ENCODE results near the gene PLEKHG4.
A peak's percentile ranks its signal among the peaks of the same experiment; 100 is the strongest.

The PLEKHG4 gene

DNA sequence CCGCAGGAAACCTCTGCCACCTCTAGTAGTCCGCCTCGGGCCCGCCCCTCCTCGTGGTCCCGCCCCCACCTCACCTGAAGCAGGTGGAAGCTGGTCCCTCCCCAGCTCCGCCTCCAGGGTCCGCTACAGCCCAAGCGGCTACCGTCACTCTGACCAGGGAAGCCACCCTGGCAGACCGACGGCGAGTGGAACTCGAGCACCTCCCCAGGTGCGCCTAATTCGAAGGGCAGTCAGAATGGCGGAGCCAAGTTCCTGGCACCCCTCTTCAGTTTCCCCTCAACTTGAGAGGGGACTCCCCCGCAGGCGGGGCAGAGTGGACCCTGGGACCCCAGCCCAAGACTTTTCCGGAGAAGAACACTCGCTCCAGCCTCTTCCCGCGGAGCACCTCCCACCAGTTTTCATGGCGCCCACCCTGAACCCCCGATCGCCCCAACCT, 32.6 kb upstream of the PLEKHG4 start:
- peak overlapping the region; percentile 60 to 65 for H3K9ac ChIP-seq (ENCODE audit: low read length in 2 of 2)
- H3K4me1 ChIP-seq (ENCODE audit: control insufficient read depth, insufficient read depth, low read length) = peaks cover 49% of the 10 kb centered on the region
- no peaks in the 10 kb centered on the region for H3K9me3 ChIP-seq (ENCODE audit: control insufficient read depth in 2 of 2, low read length in 2 of 2)
- no peaks in the 10 kb centered on the region for H3K36me3 ChIP-seq (ENCODE audit: control insufficient read depth in 2 of 2, insufficient read depth in 2 of 2, low read length in 2 of 2)
- H3K4me3 ChIP-seq (ENCODE audit: low read length in 2 of 2) = peak overlapping the region; percentile 86
- peak overlapping the region; percentile 37 for H3K27ac ChIP-seq (ENCODE audit: low read length)
- H3K27me3 ChIP-seq (ENCODE audit: control insufficient read depth in 1 of 2, insufficient read depth in 2 of 2, low read length in 2 of 2) = peaks cover 13 to 28% of the 10 kb centered on the region in 2 donors

GRCh38 chr16:67247192-67248072, 31.9 kb upstream of the PLEKHG4 start, which contains the start of gene FHOD1:
TSS of gene FHOD1 (minus strand) at chr16:67247481. CDS start at chr16:67247410, 71 bp downstream.
- Histone ChIP-seq H3K9ac (ENCODE audit: low read length in 2 of 2) (peak within 1 kb of the TSS; percentile 62 to 65), H3K4me3 (ENCODE audit: low read length in 2 of 2) (peak within 1 kb of the TSS; percentile 86), H3K9me3 (ENCODE audit: control insufficient read depth in 2 of 2, low read length in 2 of 2) (no peaks in the 10 kb centered on the region), H3K27ac (ENCODE audit: low read length) (peak within 1 kb of the TSS; percentile 55), H3K36me3 (ENCODE audit: control insufficient read depth in 2 of 2, insufficient read depth in 2 of 2, low read length in 2 of 2) (no peaks in the 10 kb centered on the region), H3K4me1 (ENCODE audit: control insufficient read depth, insufficient read depth, low read length) (peaks cover 49% of the 10 kb centered on the region), H3K27me3 (ENCODE audit: control insufficient read depth in 1 of 2, insufficient read depth in 2 of 2, low read length in 2 of 2) (peaks cover 15 to 30% of the 10 kb centered on the region in 2 donors)

DNA sequence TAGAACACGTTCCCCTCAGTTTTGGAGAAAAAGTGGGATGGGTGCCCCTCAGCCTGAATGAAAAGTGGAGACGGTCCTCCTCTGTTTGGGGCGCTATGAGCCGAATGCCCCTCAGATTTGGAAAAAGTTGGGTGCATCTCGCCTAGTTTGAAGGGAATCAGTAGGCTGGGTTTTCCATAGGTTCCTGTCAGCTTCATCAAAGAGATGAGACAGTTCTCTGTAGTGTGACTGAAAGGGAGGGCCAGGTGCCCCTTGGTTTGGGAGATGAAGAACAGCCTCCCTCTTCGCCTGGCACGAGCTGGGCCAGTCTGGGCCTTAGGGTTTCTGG, 31.3 kb upstream of the PLEKHG4 start:
- H3K4me3 ChIP-seq (ENCODE audit: low read length in 2 of 2) = peak overlapping the region; percentile 66 to 86
- peaks cover 49% of the 10 kb centered on the region for H3K4me1 ChIP-seq (ENCODE audit: control insufficient read depth, insufficient read depth, low read length)
- no peaks in the 10 kb centered on the region for H3K9me3 ChIP-seq (ENCODE audit: control insufficient read depth in 2 of 2, low read length in 2 of 2)
- H3K9ac ChIP-seq (ENCODE audit: low read length in 2 of 2) = peak overlapping the region; percentile 13 to 62
- no peaks in the 10 kb centered on the region for H3K36me3 ChIP-seq (ENCODE audit: control insufficient read depth in 2 of 2, insufficient read depth in 2 of 2, low read length in 2 of 2)
- peaks cover 20 to 35% of the 10 kb centered on the region in 2 donors for H3K27me3 ChIP-seq (ENCODE audit: control insufficient read depth in 1 of 2, insufficient read depth in 2 of 2, low read length in 2 of 2)
- no peak overlapping the region for H3K27ac ChIP-seq (ENCODE audit: low read length)

DNA sequence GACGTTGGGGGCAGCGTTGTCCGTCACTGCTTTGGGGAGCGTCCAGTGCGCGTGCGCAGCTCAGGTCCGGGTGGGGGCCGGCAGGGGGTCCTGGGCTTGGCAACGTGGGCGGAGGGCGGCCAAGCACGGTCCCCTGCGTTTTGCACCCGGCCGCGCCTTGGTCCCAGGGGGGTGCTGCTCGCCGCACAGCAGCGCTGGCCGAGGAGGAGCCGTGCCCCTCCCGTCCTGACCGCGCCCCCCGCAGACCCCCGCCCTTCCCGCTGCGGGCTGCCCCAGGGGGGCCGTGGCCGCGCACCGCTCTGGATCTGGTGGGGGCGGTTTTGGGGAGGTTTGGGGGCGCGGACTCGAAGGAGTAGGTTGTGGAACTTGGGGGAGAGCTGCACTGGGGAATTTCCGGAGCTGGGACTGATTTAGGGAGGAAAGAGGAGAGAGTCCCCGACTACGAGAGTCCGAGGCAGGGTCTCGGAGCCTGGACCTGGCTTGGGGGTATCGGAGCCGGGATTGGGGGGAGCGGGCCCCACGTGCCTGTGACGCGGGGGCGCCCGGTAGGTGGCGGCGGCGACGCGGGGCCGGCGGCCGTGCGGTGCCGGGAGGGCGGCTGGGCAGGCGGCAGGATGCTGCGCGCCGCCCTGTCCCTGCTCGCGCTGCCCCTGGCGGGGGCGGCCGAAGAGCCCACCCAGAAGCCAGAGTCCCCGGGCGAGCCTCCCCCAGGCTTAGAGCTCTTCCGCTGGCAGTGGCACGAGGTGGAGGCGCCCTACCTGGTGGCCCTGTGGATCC, 30.7 kb upstream of the PLEKHG4 start, which contains the start of gene SLC9A5:
Gene SLC9A5, plus strand, starts transcription at position 579 of the 777 bp plus-strand sequence. Its CDS starts 36 bp downstream, at position 615.
- Histone ChIP-seq H3K4me1 (ENCODE audit: control insufficient read depth, insufficient read depth, low read length) (peaks cover 48% of the 10 kb centered on the region), H3K9ac (ENCODE audit: low read length in 2 of 2) (peak within 1 kb of the TSS; percentile 13 to 62), H3K4me3 (ENCODE audit: low read length in 2 of 2) (peak within 1 kb of the TSS; percentile 66 to 86), H3K27me3 (ENCODE audit: control insufficient read depth in 1 of 2, insufficient read depth in 2 of 2, low read length in 2 of 2) (peaks cover 20 to 35% of the 10 kb centered on the region in 2 donors), H3K27ac (ENCODE audit: low read length) (no peak within 1 kb of the TSS), H3K36me3 (ENCODE audit: control insufficient read depth in 2 of 2, insufficient read depth in 2 of 2, low read length in 2 of 2) (no peaks in the 10 kb centered on the region), H3K9me3 (ENCODE audit: control insufficient read depth in 2 of 2, low read length in 2 of 2) (no peaks in the 10 kb centered on the region)

GRCh38 chr16:67249178-67250044, 29.9 kb upstream of the PLEKHG4 start:
- Histone ChIP-seq H3K27me3 (ENCODE audit: control insufficient read depth in 1 of 2, insufficient read depth in 2 of 2, low read length in 2 of 2) (peaks cover 20 to 35% of the 10 kb centered on the region in 2 donors), H3K4me3 (ENCODE audit: low read length in 2 of 2) (peak overlapping the region; percentile 9 to 86), H3K9me3 (ENCODE audit: control insufficient read depth in 2 of 2, low read length in 2 of 2) (no peaks in the 10 kb centered on the region), H3K27ac (ENCODE audit: low read length) (no peak overlapping the region), H3K9ac (ENCODE audit: low read length in 2 of 2) (peak overlapping the region in 1 of 2 donors; percentile 21), H3K4me1 (ENCODE audit: control insufficient read depth, insufficient read depth, low read length) (peaks cover 44% of the 10 kb centered on the region), H3K36me3 (ENCODE audit: control insufficient read depth in 2 of 2, insufficient read depth in 2 of 2, low read length in 2 of 2) (no peaks in the 10 kb centered on the region)

- Histone ChIP-seq H3K4me3 (ENCODE audit: low read length in 2 of 2) (no peak overlapping the region), H3K27ac (ENCODE audit: low read length) (no peak overlapping the region), H3K9me3 (ENCODE audit: control insufficient read depth in 2 of 2, low read length in 2 of 2) (no peaks in the 10 kb centered on the region), H3K4me1 (ENCODE audit: control insufficient read depth, insufficient read depth, low read length) (peaks cover 39% of the 10 kb centered on the region), H3K9ac (ENCODE audit: low read length in 2 of 2) (no peak overlapping the region), H3K27me3 (ENCODE audit: control insufficient read depth in 1 of 2, insufficient read depth in 2 of 2, low read length in 2 of 2) (peaks cover 22 to 37% of the 10 kb centered on the region in 2 donors), H3K36me3 (ENCODE audit: control insufficient read depth in 2 of 2, insufficient read depth in 2 of 2, low read length in 2 of 2) (no peaks in the 10 kb centered on the region)
These were observed 29.3 kb upstream of the PLEKHG4 start for GRCh38 chr16:67250045-67250327.

- Histone ChIP-seq H3K36me3 (ENCODE audit: control insufficient read depth in 2 of 2, insufficient read depth in 2 of 2, low read length in 2 of 2) (no peaks in the 10 kb centered on the region), H3K9ac (ENCODE audit: low read length in 2 of 2) (no peak overlapping the region), H3K9me3 (ENCODE audit: control insufficient read depth in 2 of 2, low read length in 2 of 2) (no peaks in the 10 kb centered on the region), H3K4me1 (ENCODE audit: control insufficient read depth, insufficient read depth, low read length) (peaks cover 16% of the 10 kb centered on the region), H3K27ac (ENCODE audit: low read length) (no peak overlapping the region), H3K27me3 (ENCODE audit: control insufficient read depth in 1 of 2, insufficient read depth in 2 of 2, low read length in 2 of 2) (peaks cover 22 to 39% of the 10 kb centered on the region in 2 donors), H3K4me3 (ENCODE audit: low read length in 2 of 2) (no peak overlapping the region)
These were observed 26.5 kb upstream of the PLEKHG4 start for GRCh38 chr16:67252609-67253497.

DNA sequence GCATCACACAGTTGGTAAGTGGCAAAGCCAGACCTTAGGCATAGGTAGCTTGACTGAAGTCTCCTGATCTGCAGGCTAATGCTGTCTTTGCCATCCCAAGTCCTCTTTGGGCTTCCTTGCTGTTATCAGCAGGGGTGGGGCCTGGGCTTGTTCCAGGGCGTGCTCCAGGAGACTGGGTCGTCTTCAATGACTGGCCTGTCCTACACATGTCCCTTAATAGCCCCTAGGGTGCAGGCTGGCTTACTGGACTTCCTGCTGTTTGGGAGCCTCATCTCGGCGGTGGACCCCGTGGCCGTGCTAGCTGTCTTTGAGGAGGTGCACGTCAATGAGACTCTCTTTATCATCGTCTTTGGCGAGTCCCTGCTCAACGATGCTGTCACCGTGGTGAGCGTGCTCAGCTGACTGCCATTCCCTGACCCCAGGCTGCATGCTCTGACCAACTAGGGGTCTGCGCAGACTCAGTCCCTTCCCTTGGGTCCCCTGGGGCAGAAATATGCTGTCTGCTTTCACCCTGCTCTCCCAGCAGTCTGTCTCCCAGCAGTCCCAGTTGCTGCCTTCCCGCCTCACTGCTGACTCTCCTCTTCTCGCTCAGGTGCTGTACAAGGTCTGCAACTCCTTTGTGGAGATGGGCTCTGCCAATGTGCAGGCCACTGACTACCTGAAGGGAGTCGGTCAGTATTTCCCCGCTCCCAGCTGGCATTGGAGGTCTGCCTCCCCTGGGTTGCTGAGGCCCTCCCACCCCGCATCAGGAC, 24.4 kb upstream of the PLEKHG4 start:
- no peak overlapping the region for H3K27ac ChIP-seq (ENCODE audit: low read length)

DNA sequence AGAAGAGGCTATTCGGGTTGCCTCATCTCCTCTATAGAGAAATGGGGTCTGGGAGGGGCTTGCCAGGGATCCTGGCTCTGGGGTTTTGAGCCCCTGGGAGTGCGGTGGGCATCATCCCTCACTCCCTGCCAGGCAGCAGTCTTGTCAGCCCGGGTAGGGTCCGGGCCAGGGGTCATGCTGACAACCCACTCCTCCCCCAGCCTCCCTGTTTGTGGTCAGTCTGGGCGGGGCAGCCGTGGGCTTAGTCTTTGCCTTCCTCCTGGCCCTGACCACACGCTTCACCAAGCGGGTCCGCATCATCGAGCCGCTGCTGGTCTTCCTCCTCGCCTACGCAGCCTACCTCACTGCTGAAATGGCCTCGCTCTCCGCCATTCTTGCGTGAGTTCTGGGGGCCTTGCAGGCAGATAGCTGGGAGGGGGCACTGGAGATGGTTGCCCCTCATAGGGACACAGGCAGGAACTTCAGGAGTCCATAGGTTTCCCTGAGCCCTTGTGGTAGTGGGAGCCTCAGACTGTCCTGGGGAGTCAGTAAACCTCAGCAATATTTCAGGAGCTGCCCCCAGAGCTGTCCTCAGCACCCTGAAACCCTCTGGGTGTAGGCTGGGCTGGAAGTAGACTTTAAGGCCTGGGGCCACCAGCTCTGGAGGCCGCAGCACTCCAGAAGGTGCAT, 23.6 kb upstream of the PLEKHG4 start:
- Histone ChIP-seq H3K36me3 (ENCODE audit: control insufficient read depth in 2 of 2, insufficient read depth in 2 of 2, low read length in 2 of 2) (no peaks in the 10 kb centered on the region), H3K4me1 (ENCODE audit: control insufficient read depth, insufficient read depth, low read length) (no peaks in the 10 kb centered on the region), H3K9ac (ENCODE audit: low read length in 2 of 2) (no peak overlapping the region), H3K27me3 (ENCODE audit: control insufficient read depth in 1 of 2, insufficient read depth in 2 of 2, low read length in 2 of 2) (peaks cover 10 to 19% of the 10 kb centered on the region in 2 donors), H3K9me3 (ENCODE audit: control insufficient read depth in 2 of 2, low read length in 2 of 2) (no peaks in the 10 kb centered on the region), H3K27ac (ENCODE audit: low read length) (no peak overlapping the region), H3K4me3 (ENCODE audit: low read length in 2 of 2) (no peak overlapping the region)

More for the DNA sequence above, 24.4 kb upstream of the PLEKHG4 start:
- H3K9me3 ChIP-seq (ENCODE audit: control insufficient read depth in 2 of 2, low read length in 2 of 2) = no peaks in the 10 kb centered on the region
- H3K4me1 ChIP-seq (ENCODE audit: control insufficient read depth, insufficient read depth, low read length) = no peaks in the 10 kb centered on the region
- H3K27me3 ChIP-seq (ENCODE audit: control insufficient read depth in 1 of 2, insufficient read depth in 2 of 2, low read length in 2 of 2) = peaks cover 14 to 26% of the 10 kb centered on the region in 2 donors
- no peak overlapping the region for H3K9ac ChIP-seq (ENCODE audit: low read length in 2 of 2)
- H3K4me3 ChIP-seq (ENCODE audit: low read length in 2 of 2) = no peak overlapping the region
- H3K36me3 ChIP-seq (ENCODE audit: control insufficient read depth in 2 of 2, insufficient read depth in 2 of 2, low read length in 2 of 2) = no peaks in the 10 kb centered on the region
